Epithelial cell of esophagus (primary cell): ENCODE measurements around the gene UGGT1.

Experiments
- DNase-seq: peaks from one replicate; pipeline ENCODE4 v3.0.0; 2010; ENCODE audit warnings: low read depth
- H3K4me3 ChIP-seq: 2 replicates; pipeline ENCODE4 v1.5.1; 2011; ENCODE audit warnings: mild to moderate bottlenecking, low read length, control low read depth
- CTCF ChIP-seq: IDR thresholded peaks from 2 replicates; pipeline ENCODE4 v1.5.1; 2011; ENCODE audit warnings: low read depth, mild to moderate bottlenecking, low read length, control low read depth, inconsistent platforms; ENCODE audit not compliant: insufficient read depth; ENCODE audit errors: missing control alignments

Gene UGGT1

GRCh38 chr2:128158176-128158575, 67.2 kb downstream of the UGGT1 start:
- no peak for TF ChIP-seq CTCF
- DNase-seq: no peak
- H3K4me3 ChIP-seq: no peak overlapping the region

- no peak for TF ChIP-seq CTCF
- no peak overlapping the region for H3K4me3 ChIP-seq
- no peak for DNase-seq
Measured at GRCh38 chr2:128159437-128159836, 68.4 kb downstream of the UGGT1 start.

- no peak overlapping the region for H3K4me3 ChIP-seq
- no peak for DNase-seq
- no peak for TF ChIP-seq CTCF
Measured at GRCh38 chr2:128160616-128161275, 69.7 kb downstream of the UGGT1 start.

GRCh38 chr2:128162266-128162665, 71.3 kb downstream of the UGGT1 start:
- no peak for DNase-seq
- TF ChIP-seq CTCF: no peak
- no peak overlapping the region for H3K4me3 ChIP-seq

GRCh38 chr2:128164311-128164710, 73.3 kb downstream of the UGGT1 start:
- no peak overlapping the region for H3K4me3 ChIP-seq
- TF ChIP-seq CTCF: no peak
- no peak for DNase-seq

GRCh38 chr2:128166746-128167353, 75.8 kb downstream of the UGGT1 start:
- H3K4me3 ChIP-seq: no peak overlapping the region
- peak; percentile 10 for DNase-seq
- TF ChIP-seq CTCF: no peak

GRCh38 chr2:128169094-128169493, 78.1 kb downstream of the UGGT1 start:
- DNase-seq: no peak
- H3K4me3 ChIP-seq: no peak overlapping the region
- no peak for TF ChIP-seq CTCF
